ENCODE results near the gene SRP72.

SRP72 gene

DNA sequence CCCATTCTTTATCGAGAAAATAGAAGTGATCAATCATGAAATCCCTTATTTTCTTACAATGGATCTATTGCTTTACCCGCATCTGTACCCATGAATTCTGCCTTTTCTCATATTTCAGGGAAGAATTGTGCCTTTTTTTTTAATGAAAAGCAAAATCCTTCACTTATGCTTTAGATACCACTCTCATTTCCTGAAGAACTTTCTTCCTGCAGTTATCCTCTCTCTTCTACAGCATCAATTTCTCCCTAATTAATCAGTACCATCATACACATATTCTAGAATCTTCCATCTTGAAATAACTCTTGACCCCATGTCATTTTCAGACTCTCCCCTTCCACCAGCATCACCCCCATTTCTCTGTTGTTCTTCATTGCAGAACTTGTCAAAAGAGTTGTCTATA lies 64.8 kb downstream of the SRP72 start:
- no peak for TF ChIP-seq CTCF (IDR thresholded peaks at IDR 0.05; ENCODE audit: borderline replicate concordance, control extremely low read depth, extremely low read depth, insufficient read depth, missing control alignments)
- in situ Hi-C loops (cut with MboI; ENCODE audit: low sequenced_read_pairs, unreplicated experiment), result no loop called here
- no peak for DNase-seq (ENCODE audit: low spot score)

DNA sequence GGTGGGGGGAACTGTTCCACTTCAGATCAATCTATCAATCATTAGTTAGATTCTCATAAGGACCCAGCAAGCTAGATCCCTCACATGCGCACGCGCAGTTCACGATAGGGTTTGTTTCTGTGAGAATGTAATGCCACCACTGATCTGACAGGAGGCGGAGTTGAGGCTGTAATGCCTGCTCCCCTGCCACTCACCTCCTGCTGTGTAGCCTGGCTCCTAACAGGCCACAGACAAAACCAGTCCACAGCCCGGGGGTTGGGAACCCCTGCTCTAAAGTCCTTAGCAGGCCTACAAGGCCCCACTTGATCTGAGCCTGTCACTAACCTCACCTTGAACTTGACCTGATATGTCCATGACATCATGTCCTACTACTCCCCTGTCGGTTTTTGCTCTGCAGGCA lies 68.5 kb downstream of the SRP72 start:
- DNase-seq (ENCODE audit: low spot score), result no peak
- in situ Hi-C loops (cut with MboI; ENCODE audit: low sequenced_read_pairs, unreplicated experiment), result no loop called here
- no peak for TF ChIP-seq CTCF (IDR thresholded peaks at IDR 0.05; ENCODE audit: borderline replicate concordance, control extremely low read depth, extremely low read depth, insufficient read depth, missing control alignments)

DNA sequence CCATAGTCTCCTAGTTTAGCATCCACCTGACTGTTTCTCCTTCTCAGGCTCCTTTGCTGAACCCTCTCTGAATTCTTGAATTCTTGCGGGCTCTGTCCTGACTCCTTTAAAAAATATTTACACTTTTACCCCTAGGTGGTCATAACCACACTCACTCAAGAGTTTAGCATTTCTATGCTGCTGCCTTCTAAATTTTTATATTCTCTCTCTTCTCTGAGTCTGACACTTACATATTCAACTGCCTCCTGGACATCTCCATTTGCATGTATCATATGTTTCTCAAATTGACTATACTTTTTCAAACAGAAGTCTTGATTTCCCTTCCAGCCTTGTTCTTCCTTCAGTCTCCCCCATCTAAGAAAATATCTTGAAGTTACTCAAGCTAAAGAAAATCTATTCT lies 69.7 kb downstream of the SRP72 start:
- in situ Hi-C loops (cut with MboI; ENCODE audit: low sequenced_read_pairs, unreplicated experiment), result no loop called here
- TF ChIP-seq CTCF (IDR thresholded peaks at IDR 0.05; ENCODE audit: borderline replicate concordance, control extremely low read depth, extremely low read depth, insufficient read depth, missing control alignments), result no peak
- DNase-seq (ENCODE audit: low spot score), result no peak

DNA sequence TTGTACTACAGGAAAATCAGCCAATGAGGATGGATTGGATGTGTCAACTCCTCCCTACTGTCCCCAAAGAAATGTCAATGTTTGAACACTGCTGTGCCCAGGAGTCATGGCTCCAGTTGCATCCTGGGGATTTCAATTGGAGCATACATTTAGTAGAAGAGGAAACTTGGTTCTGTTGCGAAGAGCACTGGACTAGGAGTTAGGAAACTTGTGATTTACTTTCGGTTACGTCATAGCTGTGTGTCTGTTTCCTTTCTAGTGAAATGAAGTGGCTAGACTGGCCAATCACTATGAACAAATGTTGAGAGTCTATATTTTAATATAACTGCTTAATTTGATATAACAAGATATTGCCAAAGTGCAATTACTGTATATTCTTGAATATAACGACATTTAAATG lies 73.4 kb downstream of the SRP72 start:
- no peak for DNase-seq (ENCODE audit: low spot score)
- TF ChIP-seq CTCF (IDR thresholded peaks at IDR 0.05; ENCODE audit: borderline replicate concordance, control extremely low read depth, extremely low read depth, insufficient read depth, missing control alignments), result peak; percentile 3
- in situ Hi-C loops (cut with MboI; ENCODE audit: low sequenced_read_pairs, unreplicated experiment), result no loop called here

- in situ Hi-C loops (cut with MboI; ENCODE audit: low sequenced_read_pairs, unreplicated experiment), result no loop called here
- peak; percentile 88 for DNase-seq (ENCODE audit: low spot score)
- TF ChIP-seq CTCF (IDR thresholded peaks at IDR 0.05; ENCODE audit: borderline replicate concordance, control extremely low read depth, extremely low read depth, insufficient read depth, missing control alignments), result peak; percentile 99
Measured at GRCh38 chr4:56544573-56545131, 77.2 kb downstream of the SRP72 start.

DNA sequence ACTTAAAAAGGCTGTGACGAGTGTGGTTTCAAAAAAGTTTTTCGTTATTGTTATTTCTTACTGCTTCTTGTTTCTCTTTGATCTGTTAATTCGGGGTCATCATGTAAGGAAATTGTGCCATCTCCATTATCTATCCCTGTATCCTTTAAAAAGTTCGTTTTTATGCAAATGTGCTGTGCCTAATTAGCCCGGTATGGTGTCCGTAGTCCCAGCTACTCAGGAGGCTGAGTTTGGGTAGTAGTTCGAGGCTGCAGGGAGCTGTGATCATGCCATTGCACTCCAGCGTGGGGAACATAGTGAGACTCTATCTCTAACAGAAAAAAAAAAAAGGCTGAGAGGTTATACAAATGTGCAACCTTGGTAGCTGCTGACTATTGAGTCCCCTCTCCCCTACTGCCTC lies 83.2 kb downstream of the SRP72 start:
- in situ Hi-C loops (cut with MboI; ENCODE audit: low sequenced_read_pairs, unreplicated experiment), result no loop called here
- DNase-seq (ENCODE audit: low spot score), result no peak
- TF ChIP-seq CTCF (IDR thresholded peaks at IDR 0.05; ENCODE audit: borderline replicate concordance, control extremely low read depth, extremely low read depth, insufficient read depth, missing control alignments), result no peak

- in situ Hi-C loops (cut with MboI; ENCODE audit: low sequenced_read_pairs, unreplicated experiment), result no loop called here
- no peak for TF ChIP-seq CTCF (IDR thresholded peaks at IDR 0.05; ENCODE audit: borderline replicate concordance, control extremely low read depth, extremely low read depth, insufficient read depth, missing control alignments)
- DNase-seq (ENCODE audit: low spot score), result no peak
Measured at GRCh38 chr4:56551516-56551915, 84.1 kb downstream of the SRP72 start.
